Gastroesophageal sphincter (tissue), 3 donors: ENCODE data around the gene LGR5.

Experiments
- CTCF ChIP-seq, 4 experiments: fragments of 200-600 bp in 2 of 4; fragments of 450-650 bp in 2 of 4; sonication (generic) in 1 of 4; IDR thresholded peaks; one replicate each; pipeline ENCODE4 v1.5.1; 2017 to 2019; ENCODE audit warnings: antibody characterized with exemption in 4 of 4, mild to moderate bottlenecking in 2 of 4, moderate library complexity in 2 of 4
- EP300 ChIP-seq: sonication (generic); formaldehyde crosslinking; IDR thresholded peaks from one replicate; pipeline ENCODE4 v1.6.1; 2017; ENCODE audit warnings: antibody characterized with exemption, mild to moderate bottlenecking
- POLR2A ChIP-seq, 2 donors: fragments of 450-650 bp; IDR thresholded peaks; one replicate each; pipeline ENCODE4 v1.6.1; 2017; ENCODE audit warnings: antibody characterized with exemption in 2 of 2, mild to moderate bottlenecking in 2 of 2, moderate library complexity in 1 of 2

GRCh38 chr12:71610031-71610795 lies 170.6 kb downstream of the LGR5 start:
- no peak for TF ChIP-seq CTCF (IDR thresholded peaks at IDR 0.05)
- no peak for TF ChIP-seq POLR2A (IDR thresholded peaks at IDR 0.05)
- no peak for TF ChIP-seq EP300
